C4-2B (cell line): Measurements from ENCODE around the gene IL2RG.

Experiments
- CTCF ChIP-seq: fragments of 450-650 bp; conservative IDR thresholded peaks from 2 replicates; pipeline ENCODE4 v1.5.1; 2017; ENCODE audit warnings: mild to moderate bottlenecking
- ZFX ChIP-seq: fragments of 450-650 bp; IDR thresholded peaks from 2 replicates; pipeline ENCODE4 v1.6.1; 2017

GRCh38 chrX:71131510-71131909, 20.1 kb upstream of the IL2RG start:
- TF ChIP-seq CTCF (no peak), ZFX (no peak)
